Measurements from ENCODE around the gene SPINT2. TPM values are rescaled to one million over a fixed set of nuclear protein-coding genes. Genes with fewer than 3 reads are reported as not detected.

The SPINT2 gene
- total and polyA plus RNA-seq, 4 donors = 95.5 to 242 (median 162) TPM

GRCh38 chr19:38263689-38264485 lies 486 bp upstream of the SPINT2 start:
- Histone ChIP-seq H3K27me3 (ENCODE audit: control insufficient read depth, insufficient read depth, low read length) (peaks cover 14% of the 10 kb centered on the region), H3K9me3 (ENCODE audit: control insufficient read depth, insufficient read depth, low read length) (no peaks in the 10 kb centered on the region), H3K4me3 (ENCODE audit: low read depth, low read length) (peak overlapping the region; percentile 40), H3K4me1 (ENCODE audit: control insufficient read depth, insufficient read depth, low read length) (peaks cover 25% of the 10 kb centered on the region), H3K27ac (ENCODE audit: low read depth, low read length) (peak overlapping the region; percentile 45), H3K36me3 (ENCODE audit: control insufficient read depth, insufficient read depth, low read length) (no peaks in the 10 kb centered on the region)
- 7% methylated on average over 32 of the region's 34 CpGs for WGBS (ENCODE audit: insufficient coverage)
- peak in 2 of 6 donors; percentile 40 to 93 for DNase-seq (ENCODE audit: low read depth in 4 of 6, low spot score in 6 of 6)

GRCh38 chr19:38265213-38265861 lies 964 bp downstream of the SPINT2 start:
- H3K4me1 ChIP-seq (ENCODE audit: control insufficient read depth, insufficient read depth, low read length) = peaks cover 25% of the 10 kb centered on the region
- H3K27ac ChIP-seq (ENCODE audit: low read depth, low read length) = peak overlapping the region; percentile 88
- H3K36me3 ChIP-seq (ENCODE audit: control insufficient read depth, insufficient read depth, low read length) = no peaks in the 10 kb centered on the region
- H3K9me3 ChIP-seq (ENCODE audit: control insufficient read depth, insufficient read depth, low read length) = no peaks in the 10 kb centered on the region
- DNase-seq (ENCODE audit: low read depth in 4 of 6, low spot score in 6 of 6) = peak in 1 of 6 donors; percentile 49
- peak overlapping the region; percentile 40 for H3K4me3 ChIP-seq (ENCODE audit: low read depth, low read length)
- H3K27me3 ChIP-seq (ENCODE audit: control insufficient read depth, insufficient read depth, low read length) = peaks cover 14% of the 10 kb centered on the region
- 30% methylated on average over 11 of the region's 14 CpGs for WGBS (ENCODE audit: insufficient coverage)

- Histone ChIP-seq H3K27me3 (ENCODE audit: control insufficient read depth, insufficient read depth, low read length) (peaks cover 14% of the 10 kb centered on the region), H3K4me3 (ENCODE audit: low read depth, low read length) (no peak overlapping the region), H3K36me3 (ENCODE audit: control insufficient read depth, insufficient read depth, low read length) (no peaks in the 10 kb centered on the region), H3K27ac (ENCODE audit: low read depth, low read length) (peak overlapping the region; percentile 88), H3K4me1 (ENCODE audit: control insufficient read depth, insufficient read depth, low read length) (peaks cover 25% of the 10 kb centered on the region), H3K9me3 (ENCODE audit: control insufficient read depth, insufficient read depth, low read length) (no peaks in the 10 kb centered on the region)
- no peak for DNase-seq (ENCODE audit: low read depth in 4 of 6, low spot score in 6 of 6)
- WGBS (ENCODE audit: insufficient coverage) = 83% methylated on average over 11 of the region's 12 CpGs
These were observed 1.6 kb downstream of the SPINT2 start for GRCh38 chr19:38265921-38266429.

- peak overlapping the region; percentile 48 for H3K27ac ChIP-seq (ENCODE audit: low read depth, low read length)
- no peaks in the 10 kb centered on the region for H3K9me3 ChIP-seq (ENCODE audit: control insufficient read depth, insufficient read depth, low read length)
- peaks cover 25% of the 10 kb centered on the region for H3K4me1 ChIP-seq (ENCODE audit: control insufficient read depth, insufficient read depth, low read length)
- WGBS (ENCODE audit: insufficient coverage) = 64% methylated on average over 12 of the region's 12 CpGs
- DNase-seq (ENCODE audit: low read depth in 4 of 6, low spot score in 6 of 6) = no peak
- H3K36me3 ChIP-seq (ENCODE audit: control insufficient read depth, insufficient read depth, low read length) = no peaks in the 10 kb centered on the region
- H3K27me3 ChIP-seq (ENCODE audit: control insufficient read depth, insufficient read depth, low read length) = peaks cover 14% of the 10 kb centered on the region
- H3K4me3 ChIP-seq (ENCODE audit: low read depth, low read length) = no peak overlapping the region
These were observed 2.7 kb downstream of the SPINT2 start for GRCh38 chr19:38266981-38267597.

GRCh38 chr19:38267761-38268483 lies 3.5 kb downstream of the SPINT2 start:
- Histone ChIP-seq H3K27me3 (ENCODE audit: control insufficient read depth, insufficient read depth, low read length) (peaks cover 14% of the 10 kb centered on the region), H3K4me3 (ENCODE audit: low read depth, low read length) (no peak overlapping the region), H3K27ac (ENCODE audit: low read depth, low read length) (peak overlapping the region; percentile 73), H3K36me3 (ENCODE audit: control insufficient read depth, insufficient read depth, low read length) (no peaks in the 10 kb centered on the region), H3K4me1 (ENCODE audit: control insufficient read depth, insufficient read depth, low read length) (peaks cover 25% of the 10 kb centered on the region), H3K9me3 (ENCODE audit: control insufficient read depth, insufficient read depth, low read length) (no peaks in the 10 kb centered on the region)
- DNase-seq (ENCODE audit: low read depth in 4 of 6, low spot score in 6 of 6) = no peak
- 57% methylated on average over 9 of the region's 12 CpGs for WGBS (ENCODE audit: insufficient coverage)

GRCh38 chr19:38268539-38268938 lies 4.2 kb downstream of the SPINT2 start:
- Histone ChIP-seq H3K4me1 (ENCODE audit: control insufficient read depth, insufficient read depth, low read length) (peaks cover 25% of the 10 kb centered on the region), H3K27me3 (ENCODE audit: control insufficient read depth, insufficient read depth, low read length) (peaks cover 13% of the 10 kb centered on the region), H3K36me3 (ENCODE audit: control insufficient read depth, insufficient read depth, low read length) (no peaks in the 10 kb centered on the region), H3K27ac (ENCODE audit: low read depth, low read length) (peak overlapping the region; percentile 73), H3K4me3 (ENCODE audit: low read depth, low read length) (no peak overlapping the region), H3K9me3 (ENCODE audit: control insufficient read depth, insufficient read depth, low read length) (no peaks in the 10 kb centered on the region)
- DNase-seq (ENCODE audit: low read depth in 4 of 6, low spot score in 6 of 6) = peak in 2 of 6 donors; percentile 20 to 64
- 86% methylated on average over 1 of the region's 8 CpGs for WGBS (ENCODE audit: insufficient coverage)

GRCh38 chr19:38270587-38271167 lies 6.3 kb downstream of the SPINT2 start:
- Histone ChIP-seq H3K9me3 (ENCODE audit: control insufficient read depth, insufficient read depth, low read length) (no peaks in the 10 kb centered on the region), H3K27me3 (ENCODE audit: control insufficient read depth, insufficient read depth, low read length) (no peaks in the 10 kb centered on the region), H3K27ac (ENCODE audit: low read depth, low read length) (peak overlapping the region; percentile 4), H3K36me3 (ENCODE audit: control insufficient read depth, insufficient read depth, low read length) (no peaks in the 10 kb centered on the region), H3K4me3 (ENCODE audit: low read depth, low read length) (no peak overlapping the region), H3K4me1 (ENCODE audit: control insufficient read depth, insufficient read depth, low read length) (peaks cover 10% of the 10 kb centered on the region)
- 56% methylated on average over 4 of the region's 5 CpGs for WGBS (ENCODE audit: insufficient coverage)
- DNase-seq (ENCODE audit: low read depth in 4 of 6, low spot score in 6 of 6) = peak in 1 of 6 donors; percentile 61

GRCh38 chr19:38273499-38273898 lies 9.1 kb downstream of the SPINT2 start:
- no peak overlapping the region for H3K27ac ChIP-seq (ENCODE audit: low read depth, low read length)

GRCh38 chr19:38274739-38275138 lies 10.4 kb downstream of the SPINT2 start:
- peak in 1 of 6 donors; percentile 61 for DNase-seq (ENCODE audit: low read depth in 4 of 6, low spot score in 6 of 6)
- Histone ChIP-seq H3K4me1 (ENCODE audit: control insufficient read depth, insufficient read depth, low read length) (peaks cover 11% of the 10 kb centered on the region), H3K36me3 (ENCODE audit: control insufficient read depth, insufficient read depth, low read length) (no peaks in the 10 kb centered on the region), H3K4me3 (ENCODE audit: low read depth, low read length) (no peak overlapping the region), H3K9me3 (ENCODE audit: control insufficient read depth, insufficient read depth, low read length) (no peaks in the 10 kb centered on the region), H3K27me3 (ENCODE audit: control insufficient read depth, insufficient read depth, low read length) (no peaks in the 10 kb centered on the region), H3K27ac (ENCODE audit: low read depth, low read length) (no peak overlapping the region)
- WGBS (ENCODE audit: insufficient coverage) = 58% methylated on average over 6 of the region's 9 CpGs

More at GRCh38 chr19:38273499-38273898, 9.1 kb downstream of the SPINT2 start:
- H3K36me3 ChIP-seq (ENCODE audit: control insufficient read depth, insufficient read depth, low read length) = no peaks in the 10 kb centered on the region
- no peaks in the 10 kb centered on the region for H3K9me3 ChIP-seq (ENCODE audit: control insufficient read depth, insufficient read depth, low read length)
- H3K4me3 ChIP-seq (ENCODE audit: low read depth, low read length) = no peak overlapping the region
- no peaks in the 10 kb centered on the region for H3K27me3 ChIP-seq (ENCODE audit: control insufficient read depth, insufficient read depth, low read length)
- WGBS (ENCODE audit: insufficient coverage) = no CpG with 5 or more reads among the region's 2 CpGs
- peaks cover 11% of the 10 kb centered on the region for H3K4me1 ChIP-seq (ENCODE audit: control insufficient read depth, insufficient read depth, low read length)
- DNase-seq (ENCODE audit: low read depth in 4 of 6, low spot score in 6 of 6) = no peak

Measured in spinal cord (tissue), 10 donors.